DMS153 (cell line): Measurements from ENCODE around the gene CCDC93.

ENCODE experiments used
- DNase-seq: peaks from one replicate; lab custom pipeline; 2025; lab: John Stamatoyannopoulos, UW

Gene CCDC93

GRCh38 chr2:118013724-118014491 lies at the start of gene CCDC93:
CCDC93 (minus strand) TSS chr2:118014070; CDS start chr2:118013995, 75 bp downstream.
- DNase-seq = peak; percentile 72

- DNase-seq = no peak
These were observed 48.8 kb upstream of the CCDC93 start for GRCh38 chr2:118062669-118063068.

DNA sequence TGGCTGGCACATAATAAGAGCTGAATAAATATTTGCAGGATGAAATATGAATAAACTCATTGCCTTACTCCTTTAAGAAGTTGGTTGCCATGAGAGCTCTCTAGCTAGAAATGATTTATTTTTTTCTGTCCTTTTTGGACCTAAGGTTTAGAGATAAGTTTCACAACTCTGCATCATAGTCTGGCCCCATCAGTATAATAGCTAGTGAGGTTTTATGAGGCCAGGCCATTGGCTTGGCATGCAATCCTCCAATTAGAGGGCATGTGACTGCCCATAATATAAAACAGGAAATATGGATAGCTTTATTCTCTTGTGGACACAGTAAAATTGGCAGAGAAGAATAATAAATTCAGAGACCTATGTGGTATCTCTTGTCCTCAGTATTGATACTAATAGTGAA lies 48.2 kb upstream of the CCDC93 start:
- DNase-seq = peak; percentile 14

- peak; percentile 38 for DNase-seq
These were observed 47.5 kb upstream of the CCDC93 start for GRCh38 chr2:118061135-118061955.

DNA sequence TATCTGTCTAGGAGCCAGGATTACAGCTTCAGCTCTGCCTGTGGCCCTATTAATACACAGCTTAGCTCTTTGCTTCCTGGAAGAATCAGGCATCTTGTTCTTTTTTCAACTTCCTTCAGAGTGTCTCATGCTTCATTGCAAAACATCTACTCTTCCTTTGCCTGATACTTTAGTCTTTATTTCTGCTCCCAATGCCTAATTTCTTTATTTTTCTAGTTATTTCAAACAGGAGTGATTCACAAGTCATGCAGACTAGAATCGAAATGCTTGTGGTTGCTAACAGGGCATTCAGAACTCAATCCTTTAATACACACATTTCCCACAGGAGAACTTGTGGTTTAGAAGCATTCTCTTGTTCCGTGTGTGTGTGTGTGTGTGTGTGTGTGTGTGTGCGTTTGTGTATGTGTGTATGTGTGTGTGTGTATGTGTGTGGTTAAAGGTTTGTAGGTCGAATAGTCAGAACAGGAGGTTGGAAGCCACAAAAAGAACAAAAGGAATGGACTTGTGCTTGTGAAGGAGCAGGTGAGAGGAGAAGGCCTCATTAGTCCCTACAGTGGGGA lies 46.1 kb upstream of the CCDC93 start:
- DNase-seq = no peak

DNA sequence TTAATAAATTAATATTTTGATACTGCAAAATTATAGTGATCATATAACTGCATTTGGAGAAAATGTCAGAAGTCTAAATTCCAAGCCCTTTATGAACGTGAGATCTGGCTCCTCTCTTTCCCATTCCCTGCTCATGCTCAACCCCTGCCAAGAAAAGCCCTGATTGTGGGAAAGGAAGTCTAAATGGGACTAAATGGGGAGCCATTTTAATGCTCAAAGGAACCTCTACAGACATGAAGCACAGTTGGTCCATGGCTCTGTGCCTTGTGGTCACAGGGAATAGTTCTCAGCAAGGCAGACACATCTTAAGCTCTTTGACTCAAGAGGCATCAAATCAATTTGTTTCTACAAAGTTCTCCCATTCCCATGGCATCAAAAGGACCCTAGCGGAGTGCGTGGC lies 45.1 kb upstream of the CCDC93 start:
- no peak for DNase-seq

GRCh38 chr2:118056801-118057200 lies 42.9 kb upstream of the CCDC93 start:
- no peak for DNase-seq

GRCh38 chr2:118056165-118056534 lies 42.3 kb upstream of the CCDC93 start:
- DNase-seq = no peak

- no peak for DNase-seq
These were observed 41.8 kb upstream of the CCDC93 start for GRCh38 chr2:118055512-118056164.

DNA sequence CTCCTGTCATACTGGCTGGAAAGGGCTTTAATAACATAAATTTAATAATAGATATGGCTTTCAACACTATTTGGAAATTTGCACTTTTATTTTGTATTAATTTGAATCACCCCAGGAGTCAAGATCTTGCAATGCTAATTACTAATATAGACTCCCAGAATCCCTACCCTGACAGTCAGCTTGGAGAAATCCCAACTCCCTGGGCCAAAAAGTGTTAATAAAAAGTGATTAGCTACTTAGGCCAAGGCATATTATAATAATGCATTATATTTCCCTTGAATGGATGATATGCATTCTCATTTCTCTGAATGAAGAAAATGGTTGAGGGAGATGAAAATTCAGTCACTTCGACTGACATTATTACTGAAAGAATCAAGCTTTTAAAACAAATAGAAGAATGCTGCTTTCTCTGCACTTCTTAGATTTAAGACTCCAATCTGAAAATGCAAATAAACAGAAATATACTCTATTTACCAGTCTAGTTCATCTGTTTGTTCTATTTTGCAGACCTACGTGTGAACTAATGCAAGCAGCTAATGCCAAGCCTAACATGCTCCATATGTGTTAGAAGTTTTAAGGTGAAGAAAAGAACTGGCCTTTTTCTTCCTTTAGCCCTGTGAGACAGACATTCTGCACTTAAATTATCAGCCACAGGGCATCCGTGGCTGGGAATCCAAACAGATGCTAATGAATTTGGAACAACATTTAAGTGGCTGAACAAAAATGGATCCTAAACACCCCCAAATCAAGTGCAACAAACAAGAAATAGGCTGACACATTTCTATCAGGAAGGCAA lies 40.5 kb upstream of the CCDC93 start:
- no peak for DNase-seq

- DNase-seq = no peak
These were observed 39.8 kb upstream of the CCDC93 start for GRCh38 chr2:118053681-118054080.

DNA sequence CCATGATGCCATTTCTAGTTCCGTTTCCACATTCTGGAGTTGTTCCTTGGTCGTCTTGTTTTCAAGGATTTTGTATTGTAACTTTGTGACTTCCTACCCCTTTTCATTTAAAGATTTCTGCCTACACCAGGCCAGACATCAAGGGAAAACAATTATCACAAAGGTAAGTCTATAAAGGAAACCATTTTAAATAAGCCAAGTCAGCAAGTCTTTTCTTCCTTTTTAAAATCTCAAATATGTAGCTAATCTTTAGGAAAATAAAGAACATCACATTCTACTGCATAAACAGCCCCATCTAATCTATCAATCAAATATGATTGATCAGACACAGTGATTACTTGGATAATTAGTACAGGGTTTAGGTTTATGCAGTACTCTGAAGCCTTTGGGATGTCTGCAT lies 38.6 kb upstream of the CCDC93 start:
- DNase-seq = no peak

GRCh38 chr2:118051826-118052358 lies 38.0 kb upstream of the CCDC93 start:
- no peak for DNase-seq

DNA sequence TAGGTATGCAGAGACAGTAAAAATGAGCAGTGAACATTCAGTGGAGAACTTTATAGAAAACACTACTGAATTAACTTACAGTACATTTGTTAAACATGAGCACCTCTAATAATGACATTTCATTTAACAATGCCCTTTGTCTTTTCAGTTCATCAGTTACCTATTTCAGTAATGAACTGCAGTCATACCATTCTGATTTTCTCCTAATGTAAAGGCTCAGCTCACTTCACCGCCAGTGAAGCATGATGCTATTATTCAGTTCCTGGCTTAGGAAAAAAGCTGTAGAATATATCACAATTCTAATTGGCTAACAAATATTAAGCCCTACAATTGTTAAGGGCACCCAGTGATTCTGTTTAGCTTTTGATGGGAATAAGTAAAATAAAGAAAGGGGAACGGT lies 37.1 kb upstream of the CCDC93 start:
- no peak for DNase-seq

GRCh38 chr2:118050386-118050785 lies 36.5 kb upstream of the CCDC93 start:
- peak; percentile 72 for DNase-seq

DNA sequence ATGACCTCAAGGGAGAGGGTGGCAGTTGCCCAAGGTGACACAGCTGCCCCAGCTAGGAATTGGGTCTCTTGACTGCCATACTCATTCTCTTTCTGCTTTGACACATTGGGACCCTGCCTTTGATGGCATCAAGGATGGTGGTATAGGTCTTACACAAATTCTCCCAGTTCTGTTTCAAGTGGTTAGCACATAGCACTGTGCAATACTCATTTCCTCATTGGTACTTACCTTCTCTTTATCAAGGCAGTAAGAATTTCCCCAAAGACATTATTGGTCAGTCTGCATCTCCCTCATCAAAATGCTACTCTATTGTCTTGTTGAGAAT lies 35.9 kb upstream of the CCDC93 start:
- DNase-seq = no peak

DNA sequence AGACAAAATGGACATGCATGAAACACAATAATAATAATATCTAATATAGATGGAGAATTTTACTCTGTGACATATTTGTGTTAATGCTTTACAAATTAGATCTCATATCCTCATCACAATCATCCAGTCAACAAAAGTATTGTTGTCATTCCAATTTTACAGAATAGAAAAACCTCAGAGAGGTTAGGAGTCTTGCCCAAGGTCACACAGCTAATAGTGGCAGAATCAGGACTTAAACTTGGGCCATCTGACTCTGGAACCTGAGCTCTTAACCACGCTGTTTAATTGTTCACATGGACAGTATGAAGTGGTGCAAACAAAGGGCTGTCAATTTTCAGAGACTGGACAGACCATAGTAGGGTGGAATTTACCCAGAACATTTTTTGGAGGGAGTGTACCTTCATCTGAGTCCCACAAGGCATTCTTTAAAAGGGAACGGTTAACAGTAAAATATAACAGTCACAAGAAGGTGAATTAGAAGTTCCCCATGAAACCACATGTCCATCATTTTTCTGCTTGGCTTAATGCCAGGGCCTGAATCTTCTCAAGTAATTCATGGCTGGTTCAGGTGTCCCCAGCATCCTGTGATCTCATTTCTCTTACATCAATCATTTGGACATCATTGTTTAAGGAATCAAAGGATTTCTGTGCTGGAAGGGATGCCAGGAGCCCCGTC lies 35.4 kb upstream of the CCDC93 start:
- DNase-seq = peak; percentile 13

GRCh38 chr2:118048401-118048800 lies 34.5 kb upstream of the CCDC93 start:
- DNase-seq = no peak

DNA sequence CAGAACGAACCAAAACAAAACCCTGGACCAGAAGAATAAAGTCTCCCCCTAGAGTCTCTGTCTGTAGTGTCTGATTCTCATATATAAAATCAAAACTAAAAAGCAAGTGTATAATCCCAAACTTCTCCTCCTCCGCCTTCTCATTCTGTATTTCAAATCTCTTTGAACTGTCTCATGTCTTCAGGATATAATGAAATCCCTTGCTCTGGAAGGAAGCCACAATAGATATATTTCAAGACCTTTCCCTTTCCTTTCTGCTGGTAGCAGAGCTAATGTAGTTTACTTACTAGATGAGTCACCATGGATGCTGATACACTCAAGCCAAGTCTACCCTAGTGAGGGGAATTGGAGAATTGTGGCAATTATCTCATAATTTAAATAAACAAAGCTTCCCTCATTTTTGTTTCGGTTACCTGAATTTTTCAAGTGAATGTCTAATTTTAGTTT lies 33.5 kb upstream of the CCDC93 start:
- peak; percentile 5 for DNase-seq

DNA sequence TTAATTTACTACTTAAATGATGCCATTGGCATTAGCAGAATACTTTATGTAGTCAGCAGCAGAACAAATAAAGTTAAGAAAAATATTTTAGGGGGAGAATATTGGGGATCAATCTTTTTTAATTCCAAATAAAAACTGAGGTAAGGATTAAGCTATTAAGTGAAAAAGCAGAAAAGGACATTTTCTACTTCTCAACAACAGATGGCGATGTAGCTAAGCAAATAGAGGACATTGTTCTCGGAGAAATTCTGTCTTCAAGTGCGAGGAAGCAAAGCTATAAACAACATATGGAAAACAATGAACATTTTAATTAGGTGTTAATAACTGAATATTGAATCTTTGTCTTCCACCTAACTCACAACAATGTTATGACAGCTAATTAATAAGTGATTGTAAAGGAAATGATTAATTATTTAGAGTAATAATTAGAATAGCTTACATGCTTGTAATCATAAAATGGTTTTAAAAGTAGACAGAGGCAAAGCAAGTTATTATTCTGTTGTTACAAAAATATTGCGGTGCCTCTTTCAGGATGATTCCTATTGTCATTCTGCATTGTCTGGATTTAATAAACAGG lies 32.9 kb upstream of the CCDC93 start:
- no peak for DNase-seq

GRCh38 chr2:118045286-118045685 lies 31.4 kb upstream of the CCDC93 start:
- no peak for DNase-seq
